Type B pancreatic cell (in vitro differentiated cells): ENCODE measurements around the gene KATNA1. TPM values are rescaled to one million over a fixed set of nuclear protein-coding genes. Genes with fewer than 3 reads are reported as not detected.

ENCODE experiments used
- DNase-seq: peaks from one replicate; pipeline ENCODE4 v3.0.0; 2021; ENCODE audit warnings: mixed read lengths; ENCODE audit not compliant: unreplicated experiment; ENCODE audit errors: extremely low spot score
- H3K27ac Mint-ChIP-seq: 2 replicates; pipeline ENCODE4 v1.8.0; 2021; ENCODE audit warnings: mild to moderate bottlenecking, mixed read lengths
- H3K27me3 Mint-ChIP-seq: 2 replicates; pipeline ENCODE4 v1.8.0; 2021; ENCODE audit warnings: mixed read lengths
- H3K36me3 Mint-ChIP-seq: 2 replicates; pipeline ENCODE4 v1.8.0; 2021; ENCODE audit warnings: mixed read lengths
- H3K4me1 Mint-ChIP-seq: one replicate; pipeline ENCODE4 v1.8.0; 2021; ENCODE audit warnings: mixed read lengths; ENCODE audit not compliant: unreplicated experiment
- H3K4me3 Mint-ChIP-seq: 2 replicates; pipeline ENCODE4 v1.8.0; 2021; ENCODE audit warnings: mild to moderate bottlenecking, mixed read lengths
- H3K9me3 Mint-ChIP-seq: 2 replicates; pipeline ENCODE4 v1.8.0; 2021; ENCODE audit warnings: mixed read lengths
- total RNA-seq: library from RNA; stranded (reverse); gene quantifications from 2 replicates; pipeline ENCODE4 v1.2.1, GENCODE V29; 2021; ENCODE audit warnings: low replicate concordance
- TF ChIP-seq, protein P1 (sequence below): fragments of 200-600 bp; sonication (generic); conservative IDR thresholded peaks from 2 replicates; pipeline ENCODE4 v1.5.0; 2021; ENCODE audit warnings: antibody characterized with exemption, mild to moderate bottlenecking

The KATNA1 gene
- total RNA-seq, 1 donor from 2014 or later, result 17.3 TPM

DNA sequence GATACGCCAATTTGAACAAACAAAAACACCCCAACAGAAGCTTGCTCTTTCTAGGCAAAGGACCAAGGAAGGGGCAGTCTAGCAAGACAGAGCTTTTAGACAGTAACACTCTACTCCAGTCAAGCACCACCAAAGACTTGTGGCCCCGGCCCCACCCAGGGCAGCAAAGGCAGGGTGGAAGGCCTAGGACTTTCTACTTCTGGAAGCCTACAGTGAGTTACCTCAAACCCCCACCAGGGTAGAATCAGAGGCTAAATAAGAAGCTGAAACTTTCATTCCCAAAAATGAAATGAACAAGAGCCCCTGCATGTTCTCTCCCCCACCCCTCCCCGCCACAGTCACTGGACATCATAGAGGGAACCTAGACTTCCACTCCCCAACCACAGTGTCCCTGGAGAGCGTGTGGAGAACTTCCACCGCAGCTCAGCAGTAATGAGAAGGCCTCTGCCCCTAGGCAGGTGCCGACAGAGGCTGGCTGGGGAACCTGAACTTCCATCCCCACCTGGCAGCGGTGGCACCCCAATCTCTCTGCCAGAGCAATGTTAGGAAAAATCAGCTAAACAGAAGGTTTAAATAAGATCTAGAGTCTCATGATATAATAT lies 40.0 kb downstream of the KATNA1 start:
- H3K27ac Mint-ChIP-seq, result no peak overlapping the region
- H3K4me1 Mint-ChIP-seq, result no peaks in the 10 kb centered on the region
- peaks cover 14% of the 10 kb centered on the region for H3K36me3 Mint-ChIP-seq
- TF ChIP-seq, protein P1, sequence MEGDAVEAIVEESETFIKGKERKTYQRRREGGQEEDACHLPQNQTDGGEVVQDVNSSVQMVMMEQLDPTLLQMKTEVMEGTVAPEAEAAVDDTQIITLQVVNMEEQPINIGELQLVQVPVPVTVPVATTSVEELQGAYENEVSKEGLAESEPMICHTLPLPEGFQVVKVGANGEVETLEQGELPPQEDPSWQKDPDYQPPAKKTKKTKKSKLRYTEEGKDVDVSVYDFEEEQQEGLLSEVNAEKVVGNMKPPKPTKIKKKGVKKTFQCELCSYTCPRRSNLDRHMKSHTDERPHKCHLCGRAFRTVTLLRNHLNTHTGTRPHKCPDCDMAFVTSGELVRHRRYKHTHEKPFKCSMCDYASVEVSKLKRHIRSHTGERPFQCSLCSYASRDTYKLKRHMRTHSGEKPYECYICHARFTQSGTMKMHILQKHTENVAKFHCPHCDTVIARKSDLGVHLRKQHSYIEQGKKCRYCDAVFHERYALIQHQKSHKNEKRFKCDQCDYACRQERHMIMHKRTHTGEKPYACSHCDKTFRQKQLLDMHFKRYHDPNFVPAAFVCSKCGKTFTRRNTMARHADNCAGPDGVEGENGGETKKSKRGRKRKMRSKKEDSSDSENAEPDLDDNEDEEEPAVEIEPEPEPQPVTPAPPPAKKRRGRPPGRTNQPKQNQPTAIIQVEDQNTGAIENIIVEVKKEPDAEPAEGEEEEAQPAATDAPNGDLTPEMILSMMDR, result peak; percentile 24
- H3K4me3 Mint-ChIP-seq, result no peak overlapping the region
- H3K27me3 Mint-ChIP-seq, result no peaks in the 10 kb centered on the region
- DNase-seq, result no peak
- H3K9me3 Mint-ChIP-seq, result peaks cover 4% of the 10 kb centered on the region

DNA sequence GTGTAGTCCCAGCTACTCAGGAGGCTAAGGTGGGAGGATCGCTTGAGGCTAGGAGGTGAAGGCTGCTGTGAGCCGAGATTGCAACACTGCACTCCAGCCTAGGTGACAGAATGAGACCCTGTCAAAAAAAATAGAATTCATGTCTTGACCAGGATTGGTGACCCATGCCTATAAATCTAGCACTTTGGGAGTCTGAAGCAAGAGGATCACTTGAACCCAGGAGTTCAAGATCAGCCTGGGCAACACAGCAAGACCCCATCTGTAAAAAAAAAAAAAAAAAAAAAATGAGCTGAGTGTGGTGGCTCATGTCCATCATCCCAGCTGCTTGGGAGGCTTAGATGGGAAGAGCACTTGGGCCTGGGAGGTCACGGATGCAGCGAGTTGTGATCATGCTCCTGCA lies 48.0 kb downstream of the KATNA1 start:
- Mint-ChIP-seq H3K4me3 (no peak overlapping the region), H3K4me1 (no peaks in the 10 kb centered on the region), H3K27me3 (no peaks in the 10 kb centered on the region), H3K9me3 (no peaks in the 10 kb centered on the region), H3K27ac (no peak overlapping the region), H3K36me3 (peaks cover 12% of the 10 kb centered on the region)
- TF ChIP-seq, protein P1, result no peak
- DNase-seq, result no peak

DNA sequence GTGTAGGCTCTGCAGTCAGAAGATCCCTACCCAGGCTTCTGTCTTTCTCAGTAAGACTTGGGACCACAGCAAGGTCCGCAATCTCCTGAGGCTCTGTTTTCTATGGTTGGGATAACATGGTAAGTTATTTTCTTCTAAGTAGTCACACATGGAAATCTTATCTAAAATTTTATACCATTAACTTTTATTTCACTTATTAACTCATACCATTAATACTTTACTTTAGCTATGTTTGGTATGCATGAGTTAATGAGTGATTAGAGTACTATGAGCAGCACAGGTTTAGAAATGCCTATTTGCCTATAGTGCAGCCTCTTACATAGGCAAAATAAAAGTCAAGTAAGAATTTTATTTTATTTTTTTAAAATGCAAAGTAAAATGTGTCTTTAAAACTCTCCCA lies 55.1 kb downstream of the KATNA1 start:
- DNase-seq, result no peak
- Mint-ChIP-seq H3K4me3 (no peak overlapping the region), H3K27ac (no peak overlapping the region), H3K36me3 (peaks cover 17% of the 10 kb centered on the region), H3K9me3 (no peaks in the 10 kb centered on the region), H3K27me3 (no peaks in the 10 kb centered on the region), H3K4me1 (no peaks in the 10 kb centered on the region)
- TF ChIP-seq, protein P1, result no peak

DNA sequence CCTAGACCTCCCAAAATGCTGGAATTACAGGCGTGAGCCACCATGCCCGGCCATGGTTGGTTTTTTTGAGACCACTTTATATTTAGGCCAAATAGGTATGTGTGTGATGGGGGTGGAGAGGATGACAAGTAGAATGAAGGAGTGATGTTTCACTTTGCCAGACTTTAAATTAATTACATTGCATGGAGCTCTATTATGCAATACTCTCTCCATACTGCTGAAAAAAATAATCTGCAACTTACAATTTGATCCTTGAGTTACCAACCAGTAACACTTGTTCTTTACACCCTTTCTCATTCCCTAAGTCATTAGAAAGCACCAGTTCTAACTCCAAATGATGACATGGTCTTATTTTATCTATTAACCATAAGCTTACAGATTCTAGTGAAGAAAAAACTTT lies 55.5 kb downstream of the KATNA1 start:
- TF ChIP-seq, protein P1, result no peak
- Mint-ChIP-seq H3K27me3 (no peaks in the 10 kb centered on the region), H3K36me3 (peaks cover 20% of the 10 kb centered on the region), H3K27ac (no peak overlapping the region), H3K4me1 (no peaks in the 10 kb centered on the region), H3K4me3 (no peak overlapping the region), H3K9me3 (no peaks in the 10 kb centered on the region)
- no peak for DNase-seq

DNA sequence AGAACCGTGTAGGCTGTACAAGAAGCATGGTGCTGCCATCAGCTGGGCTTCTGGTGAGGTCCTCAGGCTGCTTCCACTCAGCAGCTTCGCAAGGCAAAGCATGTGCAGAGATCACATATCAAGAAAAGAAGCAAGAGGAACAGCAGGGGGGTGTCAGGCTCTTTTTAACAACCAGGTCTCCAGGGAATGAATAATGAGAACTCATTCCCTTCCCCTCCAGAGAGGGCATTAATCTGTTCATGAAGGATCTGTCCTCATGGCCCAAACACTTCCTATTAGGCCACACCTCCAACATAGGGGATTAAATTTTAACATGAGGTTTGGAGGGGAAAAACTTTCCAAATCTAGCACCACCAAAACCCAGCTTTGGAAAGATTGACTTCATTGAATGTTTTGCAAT lies 62.4 kb downstream of the KATNA1 start:
- Mint-ChIP-seq H3K36me3 (peaks cover 28% of the 10 kb centered on the region), H3K9me3 (no peaks in the 10 kb centered on the region), H3K4me1 (no peaks in the 10 kb centered on the region), H3K27me3 (no peaks in the 10 kb centered on the region), H3K27ac (no peak overlapping the region), H3K4me3 (no peak overlapping the region)
- DNase-seq, result no peak
- TF ChIP-seq, protein P1, result no peak

DNA sequence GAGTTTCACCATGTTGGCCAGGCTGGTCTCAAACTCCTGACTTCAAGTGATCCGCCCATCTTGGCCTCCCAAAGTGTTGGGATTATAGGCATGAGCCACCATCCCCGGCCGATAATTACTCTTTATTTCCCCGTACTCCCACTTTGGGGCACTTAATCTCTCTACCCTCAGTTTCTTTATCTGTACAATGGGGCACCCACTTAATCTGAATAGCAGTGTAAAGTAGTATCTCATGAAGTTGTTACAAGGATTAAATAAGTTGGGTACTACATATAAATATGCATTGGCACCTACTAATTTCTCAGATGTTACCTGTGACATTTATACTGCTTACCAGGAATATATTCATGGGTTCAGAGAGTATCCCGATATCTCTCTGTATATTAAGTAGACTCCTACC lies 67.2 kb downstream of the KATNA1 start:
- H3K27me3 Mint-ChIP-seq, result no peaks in the 10 kb centered on the region
- H3K27ac Mint-ChIP-seq, result no peak overlapping the region
- no peak for DNase-seq
- H3K9me3 Mint-ChIP-seq, result no peaks in the 10 kb centered on the region
- H3K36me3 Mint-ChIP-seq, result peaks cover 25% of the 10 kb centered on the region
- no peak overlapping the region for H3K4me3 Mint-ChIP-seq
- no peaks in the 10 kb centered on the region for H3K4me1 Mint-ChIP-seq
- TF ChIP-seq, protein P1, result no peak
